Mucosa of gallbladder (tissue), 1 donor: ENCODE results near the gene IREB2. TPM values are rescaled to one million over a fixed set of nuclear protein-coding genes. Genes with fewer than 3 reads are reported as not detected.
"Not testable (repeated sequence)": the region's sequence is repeated elsewhere in the genome, so short reads cannot be mapped to it uniquely, and the experiment has no call there.

Source experiments
- DNase-seq: peaks from one replicate; pipeline ENCODE4 v3.0.0-alpha.2; 2020; ENCODE audit warnings: low spot score
- total RNA-seq: library from RNA; stranded (reverse); gene quantifications from one replicate; pipeline ENCODE4 v1.2.1, GENCODE V29; 2021
- donor health status: DM: no; HTN: no; CAD: no.

The IREB2 gene
- total RNA-seq = 45.5 TPM

DNA sequence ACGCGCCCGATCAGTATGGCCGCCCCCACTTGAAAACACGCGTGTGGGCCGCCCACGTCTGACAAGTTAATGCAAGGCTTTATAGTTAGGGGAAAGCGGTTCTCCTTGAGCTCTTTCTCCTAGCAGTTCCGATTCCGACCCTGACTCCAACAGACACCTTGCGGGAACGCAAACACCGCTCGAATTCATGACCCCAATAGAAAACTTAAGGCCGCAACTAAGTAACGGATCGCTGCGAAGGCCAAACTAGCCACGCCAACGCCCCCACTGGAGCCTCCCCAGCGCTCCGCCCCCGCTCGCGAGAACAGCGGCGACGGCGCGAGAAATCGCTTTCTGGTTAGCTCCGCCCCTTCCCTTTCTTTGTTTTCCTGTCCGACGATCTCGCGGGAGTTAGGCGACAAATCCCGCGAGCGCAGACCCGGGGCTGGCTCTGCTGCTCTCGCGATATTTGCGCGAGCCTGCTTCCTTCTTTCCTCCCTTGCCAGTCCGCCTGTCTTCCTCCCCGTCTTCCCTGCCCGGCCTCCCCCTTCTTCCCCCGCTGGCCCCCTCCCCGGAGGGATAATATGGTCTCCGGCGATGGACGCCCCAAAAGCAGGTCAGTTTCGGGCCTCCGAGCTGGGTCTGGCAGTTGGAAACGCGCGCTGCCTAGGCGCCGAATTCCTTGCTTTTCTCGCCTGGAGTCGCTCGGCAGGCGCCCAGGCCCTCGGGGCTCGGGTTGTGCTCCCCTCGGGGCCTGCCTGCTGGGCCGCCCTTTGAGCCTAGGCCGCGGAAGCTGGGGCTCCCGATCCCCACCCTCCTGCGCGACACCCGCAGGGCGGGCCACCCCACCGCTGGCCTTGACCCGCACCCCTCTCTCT, at the start of gene IREB2:
IREB2 (plus strand) TSS at position 455 of the 857 bp plus-strand sequence; CDS start at position 577, 122 bp downstream.
- peak; percentile 99 for DNase-seq

- DNase-seq = no peak
Measured at GRCh38 chr15:78388865-78389264, 49.2 kb upstream of the IREB2 start.

DNA sequence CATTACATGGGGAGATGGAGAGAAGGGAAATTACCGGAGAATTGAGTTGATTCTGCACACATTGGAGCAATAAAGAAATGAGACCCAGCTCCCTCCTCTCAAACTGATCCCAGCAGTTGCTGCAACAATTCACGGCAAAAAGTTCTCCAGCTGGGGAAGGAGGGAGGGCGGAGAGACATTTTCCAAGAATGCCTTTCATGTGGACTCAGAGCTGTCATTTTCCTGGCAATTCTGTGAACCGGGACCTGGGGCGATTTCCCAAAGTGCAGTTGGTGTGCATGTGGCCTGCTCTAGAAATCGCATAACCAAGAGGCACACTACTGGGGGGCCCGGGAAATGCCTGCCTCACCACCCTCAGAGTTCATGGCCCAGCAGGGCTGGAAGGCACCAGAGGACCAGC, 48.7 kb upstream of the IREB2 start:
- DNase-seq = no peak

DNA sequence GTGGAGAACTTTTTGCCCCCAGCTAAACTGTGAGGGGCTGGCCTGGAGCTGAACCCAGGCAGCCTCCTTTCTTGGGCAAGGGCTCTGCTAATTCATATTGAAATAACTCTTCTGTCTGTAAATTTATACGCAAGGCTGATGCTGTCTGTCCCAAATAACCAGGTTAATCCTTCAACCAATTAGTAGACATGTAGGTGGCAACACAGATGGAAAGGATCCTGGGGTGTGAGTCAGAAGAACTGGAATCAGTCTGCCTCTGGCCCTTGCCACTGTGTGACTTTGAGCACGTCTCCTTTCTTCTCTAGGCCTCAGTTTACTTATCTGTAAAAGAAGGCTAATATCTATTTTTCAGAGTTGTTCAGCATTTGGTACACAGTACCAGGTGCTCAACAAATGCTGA, 48.3 kb upstream of the IREB2 start:
- DNase-seq = no peak

DNA sequence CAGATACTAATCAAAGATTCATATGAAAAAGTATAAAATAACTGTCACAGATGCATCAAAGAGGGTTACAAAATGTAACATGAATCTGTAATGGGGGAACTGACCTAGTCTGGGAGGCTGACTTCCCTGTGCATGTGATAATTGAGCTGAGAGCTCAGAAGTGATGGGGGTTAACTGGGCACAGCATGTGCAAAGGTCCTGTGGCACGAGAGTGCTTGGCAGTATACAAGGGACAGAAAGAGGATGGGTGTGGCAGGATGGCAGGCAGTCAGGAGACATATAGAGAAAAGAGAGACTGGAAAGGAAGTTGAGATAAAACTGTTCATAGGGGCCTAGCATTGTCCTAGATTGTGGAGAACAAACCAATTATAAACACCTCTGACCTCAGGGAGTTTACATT, 47.8 kb upstream of the IREB2 start:
- no peak for DNase-seq

- no peak for DNase-seq
Measured at GRCh38 chr15:78390826-78391225, 47.2 kb upstream of the IREB2 start.

DNA sequence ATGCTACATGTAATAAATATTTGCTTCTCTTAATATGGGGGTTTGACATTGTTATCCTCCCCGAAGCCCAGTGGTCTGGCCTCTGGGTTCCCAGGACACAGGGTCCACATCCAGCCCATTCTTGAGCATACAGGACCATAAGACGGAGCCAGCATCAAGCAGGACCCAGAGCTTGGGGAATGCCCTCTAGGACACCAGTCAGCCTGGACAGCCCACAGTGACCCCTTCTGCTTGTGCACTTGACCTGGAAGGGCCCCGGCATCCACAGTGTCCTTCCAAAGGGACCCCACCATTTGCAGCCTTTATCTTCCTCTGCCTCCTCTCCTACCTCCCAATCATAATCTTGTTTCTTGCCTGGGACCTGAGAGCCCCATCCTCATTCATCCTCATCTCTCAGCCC, 46.2 kb upstream of the IREB2 start:
- DNase-seq = no peak

DNA sequence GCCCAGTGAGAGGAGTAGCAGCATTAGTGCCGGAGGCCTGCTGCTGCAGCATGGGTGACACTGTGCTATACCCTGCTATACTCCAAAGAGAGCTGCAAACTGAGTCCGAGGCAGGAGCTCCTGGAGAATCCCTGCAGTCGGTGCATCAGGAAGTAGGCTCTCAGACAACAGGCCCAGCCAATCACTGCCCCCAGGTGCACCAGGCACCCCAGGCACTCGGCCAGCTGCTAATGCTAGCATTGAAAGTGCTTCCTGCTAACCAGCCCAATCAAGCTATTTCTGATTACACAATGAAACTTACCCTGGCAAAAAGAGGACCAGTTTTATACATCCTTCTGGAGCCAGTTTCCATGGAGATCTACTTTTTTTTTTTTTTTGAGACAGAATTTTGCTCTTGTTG, 45.6 kb upstream of the IREB2 start:
- peak; percentile 77 for DNase-seq

GRCh38 chr15:78393137-78393536, 44.9 kb upstream of the IREB2 start:
- no peak for DNase-seq

DNA sequence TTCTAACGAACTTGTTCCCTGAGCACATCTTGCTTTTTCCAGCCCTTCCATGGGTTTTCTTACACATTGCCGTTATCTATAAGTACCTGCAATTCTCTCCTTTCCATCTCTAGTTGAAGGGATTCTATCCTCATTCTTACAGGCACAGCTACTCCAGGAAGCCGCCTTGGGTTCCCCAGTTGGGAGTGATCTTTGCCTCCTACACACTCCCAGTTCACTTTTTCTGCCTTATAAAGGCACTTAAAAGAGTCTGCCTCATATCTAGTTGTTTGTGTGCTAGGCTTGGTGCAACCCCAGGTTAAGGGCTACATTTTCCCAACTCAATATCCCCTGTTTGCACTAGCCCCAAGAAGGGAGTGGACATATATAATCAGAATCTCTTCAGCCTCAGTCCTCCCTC, 44.0 kb upstream of the IREB2 start:
- DNase-seq = no peak

DNA sequence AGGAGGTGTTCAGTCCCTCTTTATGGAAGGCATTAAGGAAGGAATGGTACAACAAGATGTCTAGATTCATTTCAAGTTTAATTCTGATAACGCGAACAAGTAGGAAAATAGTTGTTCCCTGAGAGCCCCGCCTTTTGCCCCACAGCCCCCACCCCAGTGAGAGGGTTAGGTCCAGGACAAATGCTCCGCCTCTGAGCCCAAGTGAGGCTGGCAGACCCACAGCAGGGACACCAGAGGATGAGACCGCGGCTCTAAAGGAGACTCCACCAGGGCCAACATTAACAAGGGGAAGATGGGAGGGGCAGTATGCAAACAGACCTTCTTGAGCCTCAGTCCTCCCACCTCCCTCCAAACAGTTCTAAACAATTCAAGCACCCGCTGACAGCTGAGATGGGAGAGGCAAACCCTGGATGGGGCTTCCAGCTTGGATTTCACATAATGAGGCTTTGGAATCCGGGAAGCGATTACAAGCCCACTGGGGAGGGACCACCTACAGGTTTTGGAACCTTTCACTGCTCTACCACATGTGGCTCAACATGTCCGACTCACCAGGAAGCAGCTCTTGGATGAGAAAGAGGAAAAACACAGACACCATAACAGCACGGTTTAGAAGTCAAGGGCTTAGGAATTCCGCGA, 42.9 kb upstream of the IREB2 start:
- no peak for DNase-seq

DNA sequence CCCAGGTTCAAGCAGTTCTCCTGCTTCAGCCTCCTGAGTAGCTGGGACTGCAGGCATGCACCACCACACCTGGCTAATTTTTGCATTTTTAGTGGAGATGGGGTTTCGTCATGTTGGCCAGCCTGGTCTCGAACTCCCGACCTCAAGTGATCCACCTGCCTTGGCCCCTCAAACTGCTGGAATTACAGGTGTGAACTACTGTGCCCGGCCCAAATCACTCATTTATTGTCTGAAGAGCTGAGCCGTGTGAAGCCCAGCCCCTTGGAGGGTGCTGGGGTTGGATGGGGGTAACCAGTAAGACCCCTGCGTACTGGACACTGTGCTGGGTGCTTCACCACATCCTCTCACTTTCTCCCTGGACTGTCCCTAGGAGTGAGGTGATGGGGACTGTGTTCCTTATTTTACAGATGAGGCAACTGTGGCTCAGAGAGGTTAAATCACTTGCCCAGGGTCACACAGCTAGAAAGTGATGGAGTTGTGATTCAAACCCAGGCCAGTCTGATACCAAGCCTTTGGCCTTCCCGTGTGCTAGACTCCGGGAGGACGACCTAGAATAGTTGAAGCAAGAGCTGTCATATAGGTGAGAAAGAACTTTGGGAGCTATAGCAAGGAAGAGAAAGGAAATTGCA, 41.7 kb upstream of the IREB2 start:
- DNase-seq = no peak

GRCh38 chr15:78396976-78397375, 41.0 kb upstream of the IREB2 start:
- DNase-seq = peak; percentile 77

- DNase-seq = no peak
Measured at GRCh38 chr15:78397382-78397781, 40.6 kb upstream of the IREB2 start.

- no peak for DNase-seq
Measured at GRCh38 chr15:78398076-78398825, 39.8 kb upstream of the IREB2 start.

DNA sequence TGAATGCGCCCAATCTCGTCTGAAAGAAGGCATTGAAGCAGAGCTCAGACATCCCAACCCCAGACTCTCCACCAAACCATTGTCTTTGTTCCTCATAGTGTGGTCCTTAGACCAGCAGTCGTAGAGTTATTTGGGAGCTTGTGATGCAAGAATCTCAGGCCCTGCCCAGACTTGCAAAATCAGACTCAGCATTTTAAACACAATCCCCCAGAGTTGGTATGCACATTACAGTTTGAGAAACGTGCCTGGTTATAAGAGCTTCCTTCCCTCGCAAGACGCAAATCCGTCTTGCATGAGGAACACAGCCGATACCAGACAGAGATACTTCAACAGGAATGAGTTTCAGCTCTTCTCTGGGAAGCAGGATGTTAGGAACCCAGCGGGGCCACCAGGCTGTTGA, 38.9 kb upstream of the IREB2 start:
- DNase-seq = no peak

- no peak for DNase-seq
Measured at GRCh38 chr15:78402061-78402610, 35.9 kb upstream of the IREB2 start.

GRCh38 chr15:78404125-78404524, 33.9 kb upstream of the IREB2 start:
- no peak for DNase-seq

DNA sequence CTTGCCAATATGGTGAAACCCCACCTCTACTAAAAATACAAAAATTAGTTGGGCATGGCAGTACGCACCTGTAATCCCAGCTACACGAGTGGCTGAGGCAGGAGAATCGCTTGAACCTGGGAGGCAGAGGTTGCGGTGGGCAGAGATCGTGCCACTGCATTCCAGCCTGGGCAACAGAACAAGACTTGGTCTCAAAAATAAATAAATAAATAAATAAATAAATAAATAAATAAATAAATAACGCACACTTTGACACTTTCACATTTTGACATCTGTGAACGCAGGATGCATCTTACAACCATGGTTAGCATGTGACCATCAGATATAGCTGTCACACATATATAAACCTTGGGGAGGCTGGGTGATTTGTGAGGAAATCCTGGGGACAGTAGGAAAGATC, 33.2 kb upstream of the IREB2 start:
- not testable (repeated sequence) for DNase-seq

DNA sequence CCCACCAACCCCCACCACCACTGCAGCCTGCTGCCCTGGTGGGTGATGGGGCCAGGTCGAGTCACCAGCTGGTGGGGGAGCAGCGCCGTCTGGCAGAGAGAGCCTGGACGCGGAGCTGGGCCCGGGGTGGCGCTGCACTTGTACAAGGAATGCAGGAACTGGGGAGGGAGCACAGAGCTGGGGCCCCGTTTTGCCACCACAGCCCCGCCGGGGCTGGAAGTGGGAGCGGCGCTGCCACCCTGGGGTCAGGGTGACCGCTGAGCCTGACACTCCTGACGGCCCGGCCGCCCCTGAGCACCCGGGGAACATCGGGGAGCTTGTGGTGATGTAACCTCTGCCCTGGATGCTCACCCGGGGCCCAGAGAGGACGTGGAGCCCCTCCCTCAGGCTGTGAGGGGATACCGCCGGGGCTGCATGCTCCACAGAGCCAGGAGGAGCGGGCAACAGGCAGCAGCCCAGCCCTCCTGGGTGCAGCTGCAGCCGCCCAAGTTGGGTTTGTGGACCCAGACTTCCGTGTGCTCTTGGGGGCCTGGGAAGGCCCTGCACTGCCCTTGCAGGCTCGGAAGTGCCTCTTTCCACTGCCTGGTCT, 32.6 kb upstream of the IREB2 start:
- DNase-seq = no peak

GRCh38 chr15:78406016-78406585, 31.9 kb upstream of the IREB2 start:
- DNase-seq = no peak
